Mammary epithelial cell (primary cell): Measurements from ENCODE around the gene PIGW.

Experiments
- EZH2 ChIP-seq: IDR thresholded peaks from 2 replicates; pipeline ENCODE4 v1.6.1; 2012; ENCODE audit warnings: low read length, inconsistent platforms, borderline replicate concordance
- TF ChIP-seq, protein P1 (sequence below), 2 donors: IDR thresholded peaks in 1 of 2; conservative IDR thresholded peaks in 1 of 2; 2 replicates each; pipeline ENCODE4 v1.5.1; 2011 to 2012; ENCODE audit warnings: inconsistent platforms in 2 of 2, low read length in 2 of 2, mild to moderate bottlenecking in 2 of 2, control low read depth in 1 of 2, low read depth in 1 of 2; ENCODE audit not compliant: insufficient read depth in 1 of 2; ENCODE audit errors: extremely low read depth in 1 of 2

DNA sequence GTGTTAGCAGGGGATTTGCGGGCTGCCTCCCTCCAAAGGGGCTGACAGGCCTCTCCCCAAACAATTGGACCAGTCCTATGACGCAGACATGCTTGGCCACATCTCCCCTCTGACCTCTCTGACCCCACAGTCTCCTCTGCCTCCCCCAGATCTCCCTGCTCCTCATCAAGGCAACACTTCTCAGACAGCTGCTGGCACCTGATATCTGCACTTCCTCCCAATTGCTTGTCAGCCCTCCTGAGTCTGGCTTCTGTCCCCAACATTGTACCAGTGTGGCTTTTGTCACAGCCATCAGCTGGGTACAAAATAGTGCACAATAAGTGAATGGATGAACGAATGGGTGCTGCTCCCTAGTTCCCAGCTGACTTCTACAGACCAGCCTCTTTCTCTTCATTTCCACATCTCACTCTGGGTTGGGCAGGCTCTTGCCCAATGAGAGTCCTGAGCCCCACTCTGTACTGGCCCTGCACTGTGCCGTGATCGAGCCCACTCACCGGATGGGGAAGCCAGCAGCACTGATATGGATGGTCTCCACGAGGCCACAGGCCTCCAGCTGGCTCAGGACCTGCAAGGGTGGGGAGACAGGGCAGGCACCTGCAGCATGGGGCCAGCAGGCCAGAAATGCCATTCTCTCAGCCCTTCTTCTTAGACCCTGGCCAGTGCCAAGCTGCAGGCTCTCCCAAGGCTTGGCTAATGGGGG is 31.2 kb upstream of the PIGW start:
- TF ChIP-seq, protein P1, sequence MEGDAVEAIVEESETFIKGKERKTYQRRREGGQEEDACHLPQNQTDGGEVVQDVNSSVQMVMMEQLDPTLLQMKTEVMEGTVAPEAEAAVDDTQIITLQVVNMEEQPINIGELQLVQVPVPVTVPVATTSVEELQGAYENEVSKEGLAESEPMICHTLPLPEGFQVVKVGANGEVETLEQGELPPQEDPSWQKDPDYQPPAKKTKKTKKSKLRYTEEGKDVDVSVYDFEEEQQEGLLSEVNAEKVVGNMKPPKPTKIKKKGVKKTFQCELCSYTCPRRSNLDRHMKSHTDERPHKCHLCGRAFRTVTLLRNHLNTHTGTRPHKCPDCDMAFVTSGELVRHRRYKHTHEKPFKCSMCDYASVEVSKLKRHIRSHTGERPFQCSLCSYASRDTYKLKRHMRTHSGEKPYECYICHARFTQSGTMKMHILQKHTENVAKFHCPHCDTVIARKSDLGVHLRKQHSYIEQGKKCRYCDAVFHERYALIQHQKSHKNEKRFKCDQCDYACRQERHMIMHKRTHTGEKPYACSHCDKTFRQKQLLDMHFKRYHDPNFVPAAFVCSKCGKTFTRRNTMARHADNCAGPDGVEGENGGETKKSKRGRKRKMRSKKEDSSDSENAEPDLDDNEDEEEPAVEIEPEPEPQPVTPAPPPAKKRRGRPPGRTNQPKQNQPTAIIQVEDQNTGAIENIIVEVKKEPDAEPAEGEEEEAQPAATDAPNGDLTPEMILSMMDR (conservative IDR thresholded peaks at IDR 0.05 in 1 of 2, IDR thresholded peaks at IDR 0.05 in 1 of 2; ENCODE audit: extremely low read depth in 1 of 2, insufficient read depth in 1 of 2, low read depth in 1 of 2, low read length in 2 of 2): no peak
- no peak for TF ChIP-seq EZH2
